WTC11 (cell line): Measurements from ENCODE around the gene SRI. TPM values are rescaled to one million over a fixed set of nuclear protein-coding genes. Genes with fewer than 3 reads are reported as not detected.

Experiments
- ATAC-seq: fragments of 200-7000 bp; cut with Tn5 transposase; 2 replicates; pipeline ENCODE4 v1.10.0; 2021; ENCODE audit warnings: mild to moderate bottlenecking, moderate library complexity
- CTCF ChIA-PET: fragments of 300-600 bp; sonication (Branson Sonifier 250); formaldehyde crosslinking; loops from one replicate; lab custom pipeline; 2021; ENCODE audit warnings: antibody characterized with exemption; lab: Charles Lee
- POLR2A ChIA-PET: fragments of 350-600 bp; sonication (Branson Sonifier 250); formaldehyde crosslinking; loops from one replicate; lab custom pipeline; 2021; ENCODE audit warnings: antibody characterized with exemption; lab: Charles Lee
- DNase-seq: peaks from one replicate; pipeline ENCODE4 v3.0.0; 2021; ENCODE audit warnings: low spot score
- H3K27ac Mint-ChIP-seq: 2 replicates; pipeline ENCODE4 v1.8.0; 2021; ENCODE audit warnings: mixed read lengths
- H3K27me3 Mint-ChIP-seq: 2 replicates; pipeline ENCODE4 v1.8.0; 2021; ENCODE audit warnings: low read depth, mild to moderate bottlenecking, moderate library complexity, mixed read lengths
- H3K36me3 Mint-ChIP-seq: 2 replicates; pipeline ENCODE4 v1.8.0; 2021; ENCODE audit warnings: mixed read lengths
- H3K4me1 Mint-ChIP-seq: 2 replicates; pipeline ENCODE4 v1.8.0; 2022; ENCODE audit warnings: mixed read lengths
- H3K4me3 Mint-ChIP-seq: 2 replicates; pipeline ENCODE4 v1.8.0; 2021; ENCODE audit warnings: mild to moderate bottlenecking, moderate library complexity, mixed read lengths
- H3K9me3 Mint-ChIP-seq: 2 replicates; pipeline ENCODE4 v1.8.0; 2021; ENCODE audit warnings: mixed read lengths
- CDX4 ChIP-seq: fragments of 250-450 bp; sonication (Bioruptor Pico); IDR thresholded peaks from 2 replicates; pipeline ENCODE4 v1.9.0; 2021; ENCODE audit warnings: moderate library complexity, mild to moderate bottlenecking, inconsistent platforms, borderline replicate concordance
- CTCF ChIP-seq: fragments of 200-600 bp; IDR thresholded peaks from 2 replicates; pipeline ENCODE4 v1.8.0; 2022; ENCODE audit warnings: antibody characterized with exemption
- ELF4 ChIP-seq: sonication (generic); formaldehyde crosslinking; IDR thresholded peaks from 2 replicates; pipeline ENCODE4 v1.8.1; 2022; ENCODE audit warnings: low read depth, mild to moderate bottlenecking, moderate library complexity, missing genetic modification reagents
- ESRRA ChIP-seq: sonication (generic); formaldehyde crosslinking; IDR thresholded peaks from 2 replicates; pipeline ENCODE4 v1.8.1; 2022; ENCODE audit warnings: mild to moderate bottlenecking, missing genetic modification reagents, borderline replicate concordance
- FOXP1 ChIP-seq: sonication (generic); formaldehyde crosslinking; IDR thresholded peaks from 2 replicates; pipeline ENCODE4 v1.8.0; 2022; ENCODE audit warnings: missing genetic modification reagents, mild to moderate bottlenecking, moderate library complexity, borderline replicate concordance
- JUN ChIP-seq: sonication (generic); formaldehyde crosslinking; IDR thresholded peaks from 2 replicates; pipeline ENCODE4 v1.8.0; 2023; ENCODE audit warnings: mild to moderate bottlenecking, missing genetic modification reagents
- MAX ChIP-seq: sonication (generic); formaldehyde crosslinking; IDR thresholded peaks from 2 replicates; pipeline ENCODE4 v1.8.0; 2022; ENCODE audit warnings: mild to moderate bottlenecking, missing genetic modification reagents
- NFATC4 ChIP-seq: fragments of 250-450 bp; sonication (Bioruptor Pico); IDR thresholded peaks from 2 replicates; pipeline ENCODE4 v1.9.0; 2021; ENCODE audit warnings: mild to moderate bottlenecking
- NR1H2 ChIP-seq: sonication (generic); formaldehyde crosslinking; IDR thresholded peaks from 2 replicates; pipeline ENCODE4 v1.9.0; 2021; ENCODE audit warnings: mild to moderate bottlenecking, moderate library complexity, missing genetic modification reagents
- OVOL2 ChIP-seq: fragments of 250-450 bp; sonication (Bioruptor Pico); IDR thresholded peaks from 2 replicates; pipeline ENCODE4 v1.9.0; 2021; ENCODE audit warnings: mild to moderate bottlenecking, borderline replicate concordance
- RORB ChIP-seq: fragments of 250-450 bp; sonication (Bioruptor Pico); IDR thresholded peaks from 2 replicates; pipeline ENCODE4 v1.9.0; 2021; ENCODE audit warnings: mild to moderate bottlenecking
- SOX15 ChIP-seq: fragments of 250-450 bp; sonication (Bioruptor Pico); IDR thresholded peaks from 2 replicates; pipeline ENCODE4 v1.9.0; 2021; ENCODE audit warnings: mild to moderate bottlenecking
- SP1 ChIP-seq: sonication (generic); formaldehyde crosslinking; conservative IDR thresholded peaks from 2 replicates; pipeline ENCODE4 v1.8.1; 2022; ENCODE audit warnings: missing genetic modification reagents
- STAT6 ChIP-seq: sonication (generic); formaldehyde crosslinking; conservative IDR thresholded peaks from 2 replicates; pipeline ENCODE4 v1.8.1; 2023; ENCODE audit warnings: mild to moderate bottlenecking, low read depth, missing genetic modification reagents, moderate library complexity
- TP53 ChIP-seq: sonication (generic); formaldehyde crosslinking; IDR thresholded peaks from 2 replicates; pipeline ENCODE4 v1.8.1; 2023; ENCODE audit warnings: mild to moderate bottlenecking, missing genetic modification reagents
- USF2 ChIP-seq: sonication (generic); formaldehyde crosslinking; IDR thresholded peaks from 2 replicates; pipeline ENCODE4 v1.8.1; 2023; ENCODE audit warnings: mild to moderate bottlenecking, missing genetic modification reagents, moderate library complexity
- ZMAT4 ChIP-seq: fragments of 250-450 bp; sonication (Bioruptor Pico); IDR thresholded peaks from 2 replicates; pipeline ENCODE4 v1.9.0; 2021; ENCODE audit warnings: mild to moderate bottlenecking
- ZNF281 ChIP-seq: sonication (generic); formaldehyde crosslinking; IDR thresholded peaks from 2 replicates; pipeline ENCODE4 v1.8.0; 2023; ENCODE audit warnings: mild to moderate bottlenecking, missing genetic modification reagents
- ZNF416 ChIP-seq: fragments of 250-450 bp; sonication (Bioruptor Pico); IDR thresholded peaks from 2 replicates; pipeline ENCODE4 v1.9.0; 2021; ENCODE audit warnings: mild to moderate bottlenecking, inconsistent platforms
- ZNF425 ChIP-seq: fragments of 250-450 bp; sonication (Bioruptor Pico); conservative IDR thresholded peaks from 2 replicates; pipeline ENCODE4 v1.9.0; 2021; ENCODE audit warnings: mild to moderate bottlenecking
- total RNA-seq: library from RNA; stranded (reverse); gene quantifications from 3 replicates; pipeline ENCODE4 v1.2.3, GENCODE V29; 2021

Gene SRI
- total RNA-seq, 1 experiment from 2014 or later, result 135 TPM

GRCh38 chr7:88218836-88219605 lies 817 bp downstream of the SRI start (continued):
- no peak for TF ChIP-seq ZNF281 (CRISPR knock-in tag)
- no peak for TF ChIP-seq MAX (CRISPR knock-in tag)
- TF ChIP-seq CDX4 (CRISPR knock-in tag), result no peak
- TF ChIP-seq NR1H2 (CRISPR knock-in tag), result no peak
- TF ChIP-seq ZMAT4 (CRISPR knock-in tag), result no peak
- no peak for TF ChIP-seq ZNF425 (CRISPR knock-in tag)
- TF ChIP-seq JUN (CRISPR knock-in tag), result no peak
- no peak for TF ChIP-seq SP1 (CRISPR knock-in tag)
- TF ChIP-seq SOX15, result no peak
- TF ChIP-seq RORB (CRISPR knock-in tag), result no peak

- Mint-ChIP-seq H3K4me3 (peak overlapping the region; percentile 90), H3K27me3 (no peaks in the 10 kb centered on the region), H3K4me1 (peaks cover 55% of the 10 kb centered on the region), H3K9me3 (no peaks in the 10 kb centered on the region), H3K36me3 (peaks cover 17% of the 10 kb centered on the region), H3K27ac (no peak overlapping the region)
- CTCF ChIA-PET, result interaction anchor here (1.2 to 1.6 kb wide), 3 partner anchors 25 to 284 kb away, joined by 3 read pairs; no protein-coding TSS in a partner anchor
- POLR2A ChIA-PET, result no interaction called here
- ATAC-seq (no peak), DNase-seq (no peak)
- TF ChIP-seq NFATC4, result no peak
- TF ChIP-seq ZNF416 (CRISPR knock-in tag), result no peak
- TF ChIP-seq OVOL2 (CRISPR knock-in tag), result no peak
- TF ChIP-seq ELF4, result no peak
- TF ChIP-seq CDX4 (CRISPR knock-in tag), result no peak
- no peak for TF ChIP-seq FOXP1 (CRISPR knock-in tag)
- no peak for TF ChIP-seq ZNF281 (CRISPR knock-in tag)
- TF ChIP-seq ESRRA, result no peak
- no peak for TF ChIP-seq USF2 (CRISPR knock-in tag)
- no peak for TF ChIP-seq STAT6
- no peak for TF ChIP-seq CTCF
- TF ChIP-seq TP53 (CRISPR knock-in tag), result no peak
Observed at GRCh38 chr7:88218429-88218745, 1.5 kb downstream of the SRI start.
